Heart left ventricle (tissue), 16 donors: ENCODE results near the gene SLCO3A1. TPM values are rescaled to one million over a fixed set of nuclear protein-coding genes. Genes with fewer than 3 reads are reported as not detected.

Experiments used
- ATAC-seq, 4 donors: fragments of 200-7000 bp; cut with Tn5 transposase; one replicate each; pipeline ENCODE4 v1.9.1; 2020 to 2022; ENCODE audit warnings: moderate library complexity in 4 of 4, mild to moderate bottlenecking in 3 of 4, moderate number of reproducible peaks in 1 of 4
- DNase-seq, 5 donors: peaks; one replicate each; pipeline ENCODE4 v3.0.0-alpha.2; 2020
- H3K27ac ChIP-seq, 12 donors: fragments of 200-600 bp; sonication (generic) in 4 of 12; one replicate each; pipeline versions ENCODE4 v1.5.0 to v1.8.0; 2016 to 2022; ENCODE audit warnings: mild to moderate bottlenecking in 2 of 12
- H3K27me3 ChIP-seq, 9 donors: fragments of 200-600 bp; sonication (generic) in 2 of 9; one replicate each; pipeline versions ENCODE4 v1.5.1 to v1.8.0; 2016 to 2022; ENCODE audit warnings: mild to moderate bottlenecking in 3 of 9
- H3K36me3 ChIP-seq, 9 donors: fragments of 200-600 bp; sonication (generic) in 2 of 9; one replicate each; pipeline versions ENCODE4 v1.5.0 to v1.8.0; 2018 to 2022; ENCODE audit warnings: mild to moderate bottlenecking in 2 of 9
- H3K4me1 ChIP-seq, 12 donors: fragments of 200-600 bp; sonication (generic) in 4 of 12; one replicate each; pipeline versions ENCODE4 v1.5.0 to v1.8.0; 2016 to 2022; ENCODE audit warnings: mild to moderate bottlenecking in 3 of 12
- H3K4me3 ChIP-seq, 12 donors: fragments of 200-600 bp; sonication (generic) in 4 of 12; one replicate each; pipeline versions ENCODE4 v1.5.0 to v1.8.0; 2017 to 2022; ENCODE audit warnings: mild to moderate bottlenecking in 9 of 12, moderate library complexity in 4 of 12
- H3K9me3 ChIP-seq, 12 donors: fragments of 200-600 bp; sonication (generic) in 4 of 12; one replicate each; pipeline versions ENCODE4 v1.5.0 to v1.8.0; 2016 to 2022; ENCODE audit warnings: mild to moderate bottlenecking in 1 of 12
- POLR2A ChIP-seq, 2 donors: fragments of 450-650 bp; IDR thresholded peaks; one replicate each; pipeline ENCODE4 v1.6.1; 2017; ENCODE audit warnings: antibody characterized with exemption in 2 of 2, mild to moderate bottlenecking in 2 of 2, moderate library complexity in 2 of 2
- WGBS, 4 donors: extraction: QIAGEN DNeasy Blood & Tissue Kit in 2 of 4; methylation state at CpG; one replicate each; pipeline versions ENCODE4 v1.1.5 to v1.1.7; 2013 to 2018; 5-methylcytosine and 5-hydroxymethylcytosine counted together
- intact Hi-C, 10 donors: fragments of 100-400 bp; cut with DNase I; formaldehyde crosslinking; loops; one replicate each; pipeline versions ENCODE4 v1.11.1 to v1.14.2; 2022
- polyA plus RNA-seq, 2 donors: library from polyadenylated mRNA; stranded (reverse); fragments of 200-250 nt; gene quantifications; one replicate each; pipeline ENCODE4 v1.2.3, GENCODE V29; 2013
- total RNA-seq, 9 donors: library from RNA; depleted of rRNA in 2 of 9; stranded (reverse); fragments of >200 nt in 2 of 9; fragmentation: NEBNext Ultra II Directional in 3 of 9; extraction: Animal tissue kit (Norgen Biotek cat#: 25700) in 3 of 9; gene quantifications; one replicate each; pipeline versions ENCODE4 v1.1.0 to v1.2.4, GENCODE V29; 2016 to 2023
- TF ChIP-seq, protein P1 (sequence below), 12 donors: fragments of 200-600 bp; sonication (generic) in 4 of 12; IDR thresholded peaks; one replicate each; pipeline versions ENCODE4 v1.5.0 to v1.8.0; 2018 to 2022; ENCODE audit warnings: antibody characterized with exemption in 12 of 12, mild to moderate bottlenecking in 5 of 12
- donor health status: ischemic (EF 13 %, LVEDD 7.1; RV severe dilation, severe dysfunction).
- donor health status: healthy with polysubstance abuse.
- donor health status: DM: no; HTN: yes; CAD: no.
- donor health status: DM: no; HTN: no; CAD: no.
- donor health status: ischemic (EF 25% LVEDD 6.9; RV normal size, moderate dysfunction).
- donor health status: ischemic (EF 25% LVEDD 5.7; RV mildly dilated, moderate dysfunction).
- donor health status: healthy.
- donor health status: DM: yes; HTN: yes; CAD: no.
- donor health status: ischemic (EF 35%, LVEDD 5.7; RV mildly dilated, moderate dysfunction).
- donor health status: nonischemic (EF 11% LVEDD 7.7; RV severe dilation, severe dysfunction).
- donor health status: DM: yes; HTN: yes; CAD: no.
- donor health status: PGD.
- donor health status: ischemic (EF 29% LVEDD 5.4; RV normal size, mild dysfunction).
- donor health status: nonischemic (EF 23%, LVEDD 6.1; RV moderate dilation, normal function).

Gene SLCO3A1
- total and polyA plus RNA-seq, 11 donors = 26.3 to 64.2 (median 50.2) TPM

DNA sequence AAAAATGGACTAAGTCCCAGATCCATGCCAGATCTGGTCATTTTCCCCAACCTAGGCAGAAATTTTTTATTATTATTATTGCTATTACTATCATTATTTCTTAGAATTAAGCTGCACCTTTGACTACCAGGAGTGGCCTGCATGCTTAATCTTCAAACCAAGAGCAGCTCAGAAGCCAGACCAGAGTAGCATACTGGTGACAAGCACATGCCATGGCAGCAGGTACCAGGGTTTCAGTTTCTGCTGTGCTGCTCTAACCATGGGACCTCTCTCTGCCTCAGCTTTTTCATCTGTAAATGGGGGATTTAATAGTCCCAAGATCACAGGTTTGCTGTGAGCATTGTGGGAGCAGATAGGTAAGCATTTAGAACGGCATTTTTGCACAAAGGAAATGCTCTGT, 262.3 kb downstream of the SLCO3A1 start:
- TF ChIP-seq POLR2A (IDR thresholded peaks at IDR 0.05) = no peak
- TF ChIP-seq, protein P1, sequence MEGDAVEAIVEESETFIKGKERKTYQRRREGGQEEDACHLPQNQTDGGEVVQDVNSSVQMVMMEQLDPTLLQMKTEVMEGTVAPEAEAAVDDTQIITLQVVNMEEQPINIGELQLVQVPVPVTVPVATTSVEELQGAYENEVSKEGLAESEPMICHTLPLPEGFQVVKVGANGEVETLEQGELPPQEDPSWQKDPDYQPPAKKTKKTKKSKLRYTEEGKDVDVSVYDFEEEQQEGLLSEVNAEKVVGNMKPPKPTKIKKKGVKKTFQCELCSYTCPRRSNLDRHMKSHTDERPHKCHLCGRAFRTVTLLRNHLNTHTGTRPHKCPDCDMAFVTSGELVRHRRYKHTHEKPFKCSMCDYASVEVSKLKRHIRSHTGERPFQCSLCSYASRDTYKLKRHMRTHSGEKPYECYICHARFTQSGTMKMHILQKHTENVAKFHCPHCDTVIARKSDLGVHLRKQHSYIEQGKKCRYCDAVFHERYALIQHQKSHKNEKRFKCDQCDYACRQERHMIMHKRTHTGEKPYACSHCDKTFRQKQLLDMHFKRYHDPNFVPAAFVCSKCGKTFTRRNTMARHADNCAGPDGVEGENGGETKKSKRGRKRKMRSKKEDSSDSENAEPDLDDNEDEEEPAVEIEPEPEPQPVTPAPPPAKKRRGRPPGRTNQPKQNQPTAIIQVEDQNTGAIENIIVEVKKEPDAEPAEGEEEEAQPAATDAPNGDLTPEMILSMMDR (IDR thresholded peaks at IDR 0.05) = no peak
- 96 to 100% (median 99%) methylated on average over 1 of the region's 1 CpG for WGBS, 4 donors
- Histone ChIP-seq H3K4me3 (no peak overlapping the region), H3K27ac (no peak overlapping the region), H3K27me3 (no peaks in the 10 kb centered on the region), H3K36me3 (peaks cover 0 to 36% (median 13%) of the 10 kb centered on the region in 9 donors), H3K4me1 (peaks cover 3 to 67% (median 33%) of the 10 kb centered on the region in 12 donors), H3K9me3 (no peaks in the 10 kb centered on the region)
- ATAC-seq (no peak), DNase-seq (no peak)
- intact Hi-C loops = loop anchor here in 1 of 10 donors (5.0 kb wide), 1 partner anchor 91 kb away; no protein-coding TSS in a partner anchor

DNA sequence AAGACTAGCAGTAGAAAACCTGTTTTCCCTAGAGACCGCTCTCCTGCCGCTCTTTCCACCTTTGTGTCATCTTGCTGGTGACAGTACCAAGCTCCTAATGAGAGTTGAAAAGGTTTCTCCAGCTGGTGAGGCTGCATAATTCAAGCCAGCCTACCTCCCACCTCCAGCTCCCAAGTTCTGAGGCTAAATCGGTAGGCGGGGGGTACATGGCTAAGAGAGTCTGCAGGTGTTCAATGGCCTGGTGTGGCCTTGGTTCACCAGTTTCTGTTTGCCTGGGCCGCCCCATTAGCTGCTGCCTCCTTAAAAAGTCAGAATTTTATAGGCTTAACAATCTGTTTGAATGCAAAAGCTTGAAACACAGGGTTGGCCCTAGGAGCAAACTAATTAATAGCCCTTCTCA, 262.8 kb downstream of the SLCO3A1 start:
- WGBS, 4 donors = 91 to 99% (median 94%) methylated on average over 5 of the region's 5 CpGs
- intact Hi-C loops = loop anchor here in 1 of 10 donors (5.0 kb wide), 1 partner anchor 91 kb away; no protein-coding TSS in a partner anchor

DNA sequence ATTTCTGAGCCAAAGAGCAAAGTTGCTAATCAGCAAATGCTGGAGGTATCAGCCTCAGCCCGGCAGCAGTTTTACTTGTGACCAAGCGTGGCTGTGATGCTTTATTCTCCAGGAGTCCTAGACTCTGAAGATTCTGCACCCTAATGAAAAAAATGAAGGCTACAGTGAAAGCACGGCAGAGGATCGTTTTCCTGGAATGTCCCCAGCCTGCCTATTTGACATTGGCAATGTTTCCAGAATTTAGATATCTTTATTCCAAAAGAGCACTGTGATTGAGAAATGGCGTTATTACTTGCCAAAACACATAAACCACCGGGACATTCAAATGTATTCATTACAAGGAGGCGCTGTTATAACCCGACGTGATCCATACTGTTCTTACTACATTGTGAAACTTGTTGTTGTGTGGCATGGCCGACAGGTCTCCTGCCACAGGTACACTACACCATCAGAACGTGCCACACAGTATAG, 263.8 kb downstream of the SLCO3A1 start:
- no peak for DNase-seq
- Histone ChIP-seq H3K4me3 (no peak overlapping the region), H3K4me1 (peaks cover 1 to 53% (median 25%) of the 10 kb centered on the region in 12 donors), H3K27me3 (no peaks in the 10 kb centered on the region), H3K27ac (peak overlapping the region in 2 of 12 donors; percentile 3 to 11), H3K9me3 (no peaks in the 10 kb centered on the region), H3K36me3 (peaks cover 0 to 51% (median 28%) of the 10 kb centered on the region in 9 donors)
- peak in 1 of 4 donors; percentile 15 for ATAC-seq
- intact Hi-C loops = loop anchor here in 1 of 10 donors (5.0 kb wide), 1 partner anchor 90 kb away; no protein-coding TSS in a partner anchor
- 39 to 57% (median 51%) methylated on average over 11 of the region's 11 CpGs for WGBS, 4 donors
- TF ChIP-seq, protein P1 (IDR thresholded peaks at IDR 0.05) = no peak
- TF ChIP-seq POLR2A (IDR thresholded peaks at IDR 0.05) = no peak

More for the DNA sequence above, 262.8 kb downstream of the SLCO3A1 start:
- no peaks in the 10 kb centered on the region for H3K27me3 ChIP-seq
- TF ChIP-seq POLR2A (IDR thresholded peaks at IDR 0.05) = no peak
- TF ChIP-seq, protein P1 (IDR thresholded peaks at IDR 0.05) = no peak
- peaks cover 3 to 62% (median 29%) of the 10 kb centered on the region in 12 donors for H3K4me1 ChIP-seq
- ATAC-seq (no peak), DNase-seq (no peak)
- H3K27ac ChIP-seq = no peak overlapping the region
- H3K9me3 ChIP-seq = no peaks in the 10 kb centered on the region
- H3K4me3 ChIP-seq = no peak overlapping the region
- peaks cover 0 to 41% (median 18%) of the 10 kb centered on the region in 9 donors for H3K36me3 ChIP-seq

DNA sequence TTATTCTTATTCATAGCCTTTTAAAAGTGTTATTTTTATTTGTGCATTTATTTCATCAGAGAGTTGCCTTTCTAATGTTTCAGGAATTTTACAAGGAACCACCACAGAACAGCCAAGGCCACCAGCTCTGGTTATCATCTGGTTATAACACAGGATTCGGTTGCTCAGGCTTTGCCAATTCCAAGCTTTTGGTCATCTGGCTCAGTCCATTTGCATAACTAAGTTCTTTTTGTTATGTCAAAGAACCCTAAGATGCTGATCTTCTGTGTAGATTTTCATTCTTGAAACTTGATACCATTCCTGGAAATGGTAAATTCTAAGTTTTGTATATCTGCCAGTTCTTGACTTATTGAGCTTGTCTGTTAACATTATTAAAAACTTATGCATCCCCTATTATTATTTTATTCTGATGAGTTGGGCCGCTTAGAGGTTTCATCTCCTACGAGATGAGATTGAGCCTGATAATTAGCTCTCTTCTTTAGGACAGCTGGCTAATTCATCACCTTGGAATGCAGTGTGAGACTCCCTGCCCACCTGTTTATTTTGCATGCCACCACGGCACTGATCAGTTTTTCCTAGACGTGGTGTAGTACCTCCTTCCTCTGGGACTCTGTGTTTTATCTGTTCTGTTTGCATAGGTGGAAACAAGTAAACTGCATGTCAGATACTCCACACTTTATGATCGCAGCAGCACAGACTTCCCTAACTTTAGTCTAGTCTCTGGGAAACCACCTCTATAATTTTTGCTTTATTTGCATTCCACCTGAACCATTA, 264.8 kb downstream of the SLCO3A1 start:
- ATAC-seq = no peak
- H3K4me3 ChIP-seq = no peak overlapping the region
- H3K27ac ChIP-seq = peak overlapping the region in 6 of 12 donors; percentile 0 to 60 (median 46)
- intact Hi-C loops = loop anchor here in 2 of 10 donors (2.0 to 5.0 kb wide), 2 partner anchors 24 to 89 kb away; no protein-coding TSS in a partner anchor
- whole genome bisulfite sequencing, 4 donors = 62 to 67% (median 64%) methylated on average over 6 of the region's 6 CpGs
- DNase-seq = no peak
- H3K9me3 ChIP-seq = no peaks in the 10 kb centered on the region
- TF ChIP-seq, protein P1 (IDR thresholded peaks at IDR 0.05) = no peak
- H3K36me3 ChIP-seq = peaks cover 0 to 56% (median 30%) of the 10 kb centered on the region in 9 donors
- peaks cover 0 to 53% (median 24%) of the 10 kb centered on the region in 12 donors for H3K4me1 ChIP-seq
- H3K27me3 ChIP-seq = no peaks in the 10 kb centered on the region
